Measurements from ENCODE around the gene MAST2. TPM values are rescaled to one million over a fixed set of nuclear protein-coding genes. Genes with fewer than 3 reads are reported as not detected.

MAST2 gene
- total and polyA plus RNA-seq, 3 donors from 2014 or later: 88.4 to 158 (median 113) TPM

- Histone ChIP-seq H3K27ac (no peak overlapping the region), H3K36me3 (ENCODE audit: low read depth, missing control alignments) (no peaks in the 10 kb centered on the region), H3K4me3 (no peak overlapping the region), H3K27me3 (no peaks in the 10 kb centered on the region), H3K9me3 (no peaks in the 10 kb centered on the region), H3K4me1 (peaks cover 14% of the 10 kb centered on the region)
- no peak for DNase-seq
- intact Hi-C loops (cut with DNase I; ENCODE audit: low total_unique reads): no loop called here
- WGBS, 2 donors: 86 to 92% methylated on average over 2 of the region's 2 CpGs
- TF ChIP-seq CTCF (IDR thresholded peaks at IDR 0.05): no peak
- no peak for TF ChIP-seq POLR2A (IDR thresholded peaks at IDR 0.05)
These were observed 238.1 kb downstream of the MAST2 start for GRCh38 chr1:46041551-46041950.

GRCh38 chr1:46041974-46042373, 238.6 kb downstream of the MAST2 start:
- intact Hi-C loops (cut with DNase I; ENCODE audit: low total_unique reads): no loop called here
- no peaks in the 10 kb centered on the region for H3K36me3 ChIP-seq (ENCODE audit: low read depth, missing control alignments)
- DNase-seq: no peak
- no peak overlapping the region for H3K4me3 ChIP-seq
- H3K9me3 ChIP-seq: no peaks in the 10 kb centered on the region
- peaks cover 14% of the 10 kb centered on the region for H3K4me1 ChIP-seq
- TF ChIP-seq CTCF (IDR thresholded peaks at IDR 0.05) (no peak), POLR2A (IDR thresholded peaks at IDR 0.05) (no peak)
- no peaks in the 10 kb centered on the region for H3K27me3 ChIP-seq
- H3K27ac ChIP-seq: no peak overlapping the region

GRCh38 chr1:46043458-46044017, 240.1 kb downstream of the MAST2 start:
- H3K4me1 ChIP-seq: peaks cover 14% of the 10 kb centered on the region
- 64 to 70% methylated on average over 11 of the region's 11 CpGs for WGBS, 2 donors
- H3K4me3 ChIP-seq: no peak overlapping the region
- no peak overlapping the region for H3K27ac ChIP-seq
- H3K27me3 ChIP-seq: no peaks in the 10 kb centered on the region
- H3K36me3 ChIP-seq (ENCODE audit: low read depth, missing control alignments): no peaks in the 10 kb centered on the region
- intact Hi-C loops (cut with DNase I; ENCODE audit: low total_unique reads): no loop called here
- H3K9me3 ChIP-seq: no peaks in the 10 kb centered on the region
- TF ChIP-seq CTCF (IDR thresholded peaks at IDR 0.05) (no peak), POLR2A (IDR thresholded peaks at IDR 0.05) (no peak)
- DNase-seq: no peak

GRCh38 chr1:46044116-46044515, 240.7 kb downstream of the MAST2 start:
- intact Hi-C loops (cut with DNase I; ENCODE audit: low total_unique reads): no loop called here
- H3K4me3 ChIP-seq: no peak overlapping the region
- WGBS, 2 donors: 77 to 84% methylated on average over 5 of the region's 5 CpGs
- no peak for TF ChIP-seq POLR2A (IDR thresholded peaks at IDR 0.05)
- TF ChIP-seq CTCF (IDR thresholded peaks at IDR 0.05): no peak
- no peaks in the 10 kb centered on the region for H3K27me3 ChIP-seq
- H3K27ac ChIP-seq: no peak overlapping the region
- no peaks in the 10 kb centered on the region for H3K36me3 ChIP-seq (ENCODE audit: low read depth, missing control alignments)
- no peaks in the 10 kb centered on the region for H3K9me3 ChIP-seq
- no peak for DNase-seq
- H3K4me1 ChIP-seq: peaks cover 14% of the 10 kb centered on the region

- Histone ChIP-seq H3K4me3 (no peak overlapping the region), H3K9me3 (no peaks in the 10 kb centered on the region), H3K27me3 (no peaks in the 10 kb centered on the region), H3K27ac (no peak overlapping the region), H3K36me3 (ENCODE audit: low read depth, missing control alignments) (no peaks in the 10 kb centered on the region), H3K4me1 (no peaks in the 10 kb centered on the region)
- TF ChIP-seq CTCF (IDR thresholded peaks at IDR 0.05) (no peak), POLR2A (IDR thresholded peaks at IDR 0.05) (no peak)
- DNase-seq: no peak
- 69 to 82% methylated on average over 2 of the region's 2 CpGs for WGBS, 2 donors
- intact Hi-C loops (cut with DNase I; ENCODE audit: low total_unique reads): no loop called here
These were observed 250.3 kb downstream of the MAST2 start for GRCh38 chr1:46053734-46054133.

Measured in testis (tissue), 3 donors.